ENCODE results near the gene LRRC8B. TPM values are rescaled to one million over a fixed set of nuclear protein-coding genes. Genes with fewer than 3 reads are reported as not detected.

The LRRC8B gene
- total RNA-seq, 5 donors from 2014 or later (not counting 1 experiment from before 2014, with no cell fraction given) = 13.3 to 17.6 (median 14.9) TPM

DNA sequence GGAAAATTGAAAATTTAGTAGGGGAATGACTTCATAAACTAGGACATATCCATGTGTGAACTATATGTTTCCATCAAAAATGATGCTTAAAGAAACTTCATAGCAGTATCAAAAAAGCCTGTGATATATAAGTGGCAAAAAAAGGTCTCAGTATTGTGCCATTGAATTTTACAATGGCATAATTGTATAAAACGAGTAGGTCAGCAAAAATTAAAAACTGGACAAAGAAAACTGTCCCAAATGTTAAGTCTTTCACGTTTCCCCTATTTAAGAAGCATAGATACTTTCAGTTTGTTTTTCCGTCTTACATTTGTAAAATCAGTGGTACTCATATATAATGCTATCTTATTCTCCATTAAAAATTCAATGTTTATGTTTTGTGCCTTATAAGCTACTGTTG, 43.2 kb downstream of the LRRC8B start:
- Histone ChIP-seq H3K27me3 (replicated peaks in 1 of 2; ENCODE audit: control insufficient read depth in 2 of 2, extremely low read depth in 1 of 2, insufficient read depth in 2 of 2, low read length in 1 of 2) (no peaks in the 10 kb centered on the region), H3K4me1 (ENCODE audit: control insufficient read depth in 1 of 2, extremely low read depth in 1 of 2, insufficient read depth in 2 of 2, low read length in 2 of 2) (peaks cover 0 to 2% of the 10 kb centered on the region in 2 experiments), H3K4me3 (ENCODE audit: control insufficient read depth in 1 of 2, extremely low read depth in 1 of 2, low read length in 1 of 2) (no peak overlapping the region), H3K36me3 (ENCODE audit: control insufficient read depth in 2 of 2, extremely low read depth in 1 of 2, insufficient read depth in 1 of 2, low read length in 1 of 2) (peaks cover 0 to 4% of the 10 kb centered on the region in 2 donors), H3K27ac (ENCODE audit: low read length) (no peak overlapping the region), H3K9me3 (no peaks in the 10 kb centered on the region)
- H3K4me3 Mint-ChIP-seq = no peak overlapping the region
- no peak for ATAC-seq (replicated peaks in 1 of 4)
- WGBS (ENCODE audit: insufficient coverage) = no CpG with 5 or more reads among the region's 3 CpGs
- ChIA-PET POLR2A (no interaction called here), CTCF (no interaction called here)
- H3K9me3 Mint-ChIP-seq = peaks cover 0 to 9% (median 2%) of the 10 kb centered on the region in 3 donors
- peaks cover 40 to 51% (median 40%) of the 10 kb centered on the region in 3 donors for H3K4me1 Mint-ChIP-seq
- H3K27me3 Mint-ChIP-seq = no peaks in the 10 kb centered on the region
- peaks cover 40% of the 10 kb centered on the region for H3K36me3 Mint-ChIP-seq
- H3K27ac Mint-ChIP-seq = no peak overlapping the region
- DNase-seq = no peak

GRCh38 chr1:89573410-89573809, 48.8 kb downstream of the LRRC8B start:
- ATAC-seq (replicated peaks in 1 of 4) (no peak), DNase-seq (no peak)
- no peak overlapping the region for H3K4me3 Mint-ChIP-seq
- H3K27me3 Mint-ChIP-seq = no peaks in the 10 kb centered on the region
- ChIA-PET POLR2A (interaction anchor here in 1 of 2 donors (0.8 kb wide), 1 partner anchor 11 kb away, joined by 8 read pairs; no protein-coding TSS in a partner anchor), CTCF (interaction anchor here (0.7 kb wide), 2 partner anchors 210 to 394 kb away, joined by 4 read pairs; no protein-coding TSS in a partner anchor)
- H3K9me3 Mint-ChIP-seq = peaks cover 0 to 9% (median 2%) of the 10 kb centered on the region in 3 donors
- H3K27ac ChIP-seq (ENCODE audit: low read length) = no peak overlapping the region
- H3K27me3 ChIP-seq (replicated peaks in 1 of 2; ENCODE audit: control insufficient read depth in 2 of 2, extremely low read depth in 1 of 2, insufficient read depth in 2 of 2, low read length in 1 of 2) = no peaks in the 10 kb centered on the region
- H3K36me3 ChIP-seq (ENCODE audit: control insufficient read depth in 2 of 2, extremely low read depth in 1 of 2, insufficient read depth in 1 of 2, low read length in 1 of 2) = peaks cover 0 to 16% of the 10 kb centered on the region in 2 donors
- no peaks in the 10 kb centered on the region for H3K4me1 ChIP-seq (ENCODE audit: control insufficient read depth in 1 of 2, extremely low read depth in 1 of 2, insufficient read depth in 2 of 2, low read length in 2 of 2)
- no peaks in the 10 kb centered on the region for H3K9me3 ChIP-seq
- no peak overlapping the region for H3K4me3 ChIP-seq (ENCODE audit: control insufficient read depth in 1 of 2, extremely low read depth in 1 of 2, low read length in 1 of 2)
- H3K27ac Mint-ChIP-seq = no peak overlapping the region
- peaks cover 8 to 11% (median 11%) of the 10 kb centered on the region in 3 donors for H3K4me1 Mint-ChIP-seq
- H3K36me3 Mint-ChIP-seq = peaks cover 68% of the 10 kb centered on the region

DNA sequence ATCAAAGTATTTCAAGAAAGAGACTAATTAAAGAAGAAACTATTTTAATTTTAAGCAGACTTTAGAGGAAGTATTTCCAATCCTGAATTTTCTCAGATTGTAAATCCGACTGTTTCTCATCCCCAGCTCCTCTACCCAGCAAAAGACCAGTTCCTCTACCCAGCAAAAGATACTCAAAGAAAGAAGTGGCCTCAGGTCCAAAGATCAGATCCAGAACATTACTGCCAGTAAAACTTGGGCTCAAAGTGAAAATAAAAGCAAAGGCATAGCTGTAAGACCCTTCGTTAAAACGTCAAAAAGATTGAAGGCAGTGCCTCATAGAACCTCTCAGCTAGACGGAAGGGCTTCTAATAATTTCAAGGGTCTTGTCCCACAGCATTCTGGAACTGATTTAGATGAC, 50.0 kb downstream of the LRRC8B start:
- Mint-ChIP-seq H3K27me3 (no peaks in the 10 kb centered on the region), H3K4me3 (no peak overlapping the region), H3K27ac (no peak overlapping the region), H3K36me3 (peaks cover 68% of the 10 kb centered on the region), H3K4me1 (peaks cover 8 to 16% (median 11%) of the 10 kb centered on the region in 3 donors), H3K9me3 (peaks cover 0 to 9% (median 2%) of the 10 kb centered on the region in 3 donors)
- H3K27ac ChIP-seq (ENCODE audit: low read length) = no peak overlapping the region
- DNase-seq = no peak
- CTCF ChIA-PET = no interaction called here
- H3K27me3 ChIP-seq (replicated peaks in 1 of 2; ENCODE audit: control insufficient read depth in 2 of 2, extremely low read depth in 1 of 2, insufficient read depth in 2 of 2, low read length in 1 of 2) = no peaks in the 10 kb centered on the region
- H3K4me1 ChIP-seq (ENCODE audit: control insufficient read depth in 1 of 2, extremely low read depth in 1 of 2, insufficient read depth in 2 of 2, low read length in 2 of 2) = no peaks in the 10 kb centered on the region
- H3K36me3 ChIP-seq (ENCODE audit: control insufficient read depth in 2 of 2, extremely low read depth in 1 of 2, insufficient read depth in 1 of 2, low read length in 1 of 2) = peaks cover 0 to 13% of the 10 kb centered on the region in 2 donors
- no peaks in the 10 kb centered on the region for H3K9me3 ChIP-seq
- POLR2A ChIA-PET = no interaction called here
- H3K4me3 ChIP-seq (ENCODE audit: control insufficient read depth in 1 of 2, extremely low read depth in 1 of 2, low read length in 1 of 2) = no peak overlapping the region
- WGBS (ENCODE audit: insufficient coverage) = 86% methylated on average over 4 of the region's 4 CpGs
- no peak for ATAC-seq (replicated peaks in 1 of 4)

DNA sequence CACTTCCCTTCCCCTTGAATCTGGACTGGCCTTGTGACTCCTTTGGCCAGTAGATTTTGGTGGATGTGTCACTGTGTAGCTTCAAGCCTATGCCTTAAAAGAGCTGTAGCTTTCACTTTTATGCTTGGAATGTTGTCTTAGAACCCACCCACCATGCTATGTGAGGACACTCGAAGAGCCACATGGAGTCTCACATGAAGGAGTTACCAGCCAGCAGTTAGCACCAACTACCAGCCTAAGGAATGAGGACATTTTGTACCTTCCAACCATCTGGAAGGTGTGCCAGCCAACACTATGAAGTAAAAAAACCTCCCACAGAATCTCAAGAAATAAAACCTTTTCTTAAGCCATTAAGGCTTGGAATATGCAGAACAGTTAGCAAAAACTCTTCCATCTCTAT, 50.6 kb downstream of the LRRC8B start:
- Histone ChIP-seq H3K27me3 (replicated peaks in 1 of 2; ENCODE audit: control insufficient read depth in 2 of 2, extremely low read depth in 1 of 2, insufficient read depth in 2 of 2, low read length in 1 of 2) (no peaks in the 10 kb centered on the region), H3K36me3 (ENCODE audit: control insufficient read depth in 2 of 2, extremely low read depth in 1 of 2, insufficient read depth in 1 of 2, low read length in 1 of 2) (peaks cover 0 to 15% of the 10 kb centered on the region in 2 donors), H3K4me1 (ENCODE audit: control insufficient read depth in 1 of 2, extremely low read depth in 1 of 2, insufficient read depth in 2 of 2, low read length in 2 of 2) (no peaks in the 10 kb centered on the region), H3K9me3 (no peaks in the 10 kb centered on the region), H3K4me3 (ENCODE audit: control insufficient read depth in 1 of 2, extremely low read depth in 1 of 2, low read length in 1 of 2) (no peak overlapping the region), H3K27ac (ENCODE audit: low read length) (no peak overlapping the region)
- Mint-ChIP-seq H3K4me3 (no peak overlapping the region), H3K27me3 (no peaks in the 10 kb centered on the region), H3K27ac (no peak overlapping the region), H3K9me3 (peaks cover 0 to 8% (median 2%) of the 10 kb centered on the region in 3 donors), H3K36me3 (peaks cover 67% of the 10 kb centered on the region), H3K4me1 (peaks cover 8 to 16% (median 11%) of the 10 kb centered on the region in 3 donors)
- POLR2A ChIA-PET = no interaction called here
- WGBS (ENCODE audit: insufficient coverage) = 71% methylated on average over 1 of the region's 1 CpG
- CTCF ChIA-PET = no interaction called here
- ATAC-seq (replicated peaks in 1 of 4) (no peak), DNase-seq (no peak)

DNA sequence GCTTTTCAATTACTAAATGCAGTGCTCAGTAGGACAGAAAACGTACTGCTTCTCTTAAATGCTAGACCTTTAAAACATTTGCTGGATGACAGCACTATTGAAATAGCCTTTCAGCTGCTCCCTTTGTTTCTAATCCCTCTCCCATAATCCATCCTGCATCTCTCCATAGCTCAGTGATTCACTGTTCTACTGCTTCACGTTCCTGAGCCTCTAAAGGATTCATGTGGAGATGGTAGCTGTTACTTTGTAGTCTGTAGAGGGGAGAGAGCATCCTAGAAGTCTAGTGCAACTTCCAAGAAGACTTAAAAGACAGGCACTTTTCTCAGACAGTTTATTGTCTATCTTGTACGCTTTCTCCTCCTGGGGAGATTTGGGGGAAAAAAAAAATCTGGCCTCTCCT, 51.4 kb downstream of the LRRC8B start:
- Histone ChIP-seq H3K4me3 (ENCODE audit: control insufficient read depth in 1 of 2, extremely low read depth in 1 of 2, low read length in 1 of 2) (no peak overlapping the region), H3K9me3 (no peaks in the 10 kb centered on the region), H3K27me3 (replicated peaks in 1 of 2; ENCODE audit: control insufficient read depth in 2 of 2, extremely low read depth in 1 of 2, insufficient read depth in 2 of 2, low read length in 1 of 2) (no peaks in the 10 kb centered on the region), H3K27ac (ENCODE audit: low read length) (no peak overlapping the region), H3K4me1 (ENCODE audit: control insufficient read depth in 1 of 2, extremely low read depth in 1 of 2, insufficient read depth in 2 of 2, low read length in 2 of 2) (no peaks in the 10 kb centered on the region), H3K36me3 (ENCODE audit: control insufficient read depth in 2 of 2, extremely low read depth in 1 of 2, insufficient read depth in 1 of 2, low read length in 1 of 2) (peaks cover 0 to 19% of the 10 kb centered on the region in 2 donors)
- Mint-ChIP-seq H3K4me1 (peaks cover 9 to 18% (median 11%) of the 10 kb centered on the region in 3 donors), H3K9me3 (no peaks in the 10 kb centered on the region), H3K36me3 (peaks cover 66% of the 10 kb centered on the region), H3K27ac (no peak overlapping the region), H3K4me3 (no peak overlapping the region), H3K27me3 (no peaks in the 10 kb centered on the region)
- ChIA-PET CTCF (interaction anchor here in 1 of 2 donors (0.6 kb wide), 1 partner anchor 331 kb away, joined by 7 read pairs; no protein-coding TSS in a partner anchor), POLR2A (interaction anchor here (0.6 to 0.7 kb wide), 3 partner anchors 41 to 188 kb away, joined by 3 to 4 read pairs (median 3); no protein-coding TSS in a partner anchor)
- DNase-seq (no peak), ATAC-seq (replicated peaks in 1 of 4) (no peak)
- 100% methylated on average over 1 of the region's 3 CpGs for WGBS (ENCODE audit: insufficient coverage)

DNA sequence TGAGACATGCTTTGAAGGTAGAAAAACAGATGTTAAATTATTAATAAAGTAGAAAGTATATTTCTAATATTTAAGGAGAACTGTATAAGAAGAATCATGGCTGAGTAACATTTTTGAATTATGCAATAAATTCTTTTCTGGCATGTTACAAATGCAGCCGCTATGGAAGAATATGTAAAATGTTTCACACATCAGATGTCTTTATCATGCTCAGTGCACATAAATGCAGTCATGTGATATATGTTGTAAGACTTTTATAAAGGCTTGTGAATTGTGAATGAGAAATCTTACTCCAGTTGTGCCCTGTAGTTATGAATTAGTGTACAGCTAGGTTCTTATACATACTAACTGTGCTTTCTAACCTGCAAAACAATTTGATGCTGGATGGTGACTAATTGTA, 53.5 kb downstream of the LRRC8B start:
- Histone ChIP-seq H3K9me3 (no peaks in the 10 kb centered on the region), H3K4me3 (ENCODE audit: control insufficient read depth in 1 of 2, extremely low read depth in 1 of 2, low read length in 1 of 2) (no peak overlapping the region), H3K27me3 (replicated peaks in 1 of 2; ENCODE audit: control insufficient read depth in 2 of 2, extremely low read depth in 1 of 2, insufficient read depth in 2 of 2, low read length in 1 of 2) (no peaks in the 10 kb centered on the region), H3K27ac (ENCODE audit: low read length) (no peak overlapping the region), H3K4me1 (ENCODE audit: control insufficient read depth in 1 of 2, extremely low read depth in 1 of 2, insufficient read depth in 2 of 2, low read length in 2 of 2) (no peaks in the 10 kb centered on the region), H3K36me3 (ENCODE audit: control insufficient read depth in 2 of 2, extremely low read depth in 1 of 2, insufficient read depth in 1 of 2, low read length in 1 of 2) (peaks cover 0 to 35% of the 10 kb centered on the region in 2 donors)
- ChIA-PET CTCF (interaction anchor here (0.6 to 1.6 kb wide), 3 partner anchors 20 to 93 kb away, joined by 3 to 6 read pairs (median 3); no protein-coding TSS in a partner anchor), POLR2A (interaction anchor here in 1 of 2 donors (0.7 kb wide), 1 partner anchor 27 kb away, joined by 15 read pairs; no protein-coding TSS in a partner anchor)
- Mint-ChIP-seq H3K9me3 (no peaks in the 10 kb centered on the region), H3K36me3 (peaks cover 62% of the 10 kb centered on the region), H3K27me3 (no peaks in the 10 kb centered on the region), H3K27ac (no peak overlapping the region), H3K4me3 (no peak overlapping the region), H3K4me1 (peaks cover 11 to 18% (median 11%) of the 10 kb centered on the region in 3 donors)
- ATAC-seq (replicated peaks in 1 of 4) (no peak), DNase-seq (no peak)
- no CpG with 5 or more reads among the region's 1 CpG for WGBS (ENCODE audit: insufficient coverage)

Measured in T-cell (primary cell).